Esophagus squamous epithelium (tissue), 5 donors: Measurements from ENCODE around the gene NXN. TPM values are rescaled to one million over a fixed set of nuclear protein-coding genes. Genes with fewer than 3 reads are reported as not detected.

Experiments used
- DNase-seq: peaks from one replicate; lab custom pipeline; 2025; lab: John Stamatoyannopoulos, UW
- H3K27ac ChIP-seq, 4 donors: fragments of 200-600 bp; sonication (generic); one replicate each; pipeline ENCODE4 v1.5.1; 2016 to 2019; ENCODE audit warnings: mild to moderate bottlenecking in 1 of 4
- H3K27me3 ChIP-seq, 4 donors: fragments of 200-600 bp; sonication (generic); 1 replicate in 3 of 4; 2 replicates in 1 of 4; pipeline versions ENCODE4 v1.5.1 to v1.6.0; 2017 to 2021; ENCODE audit warnings: antibody characterized with exemption in 1 of 4
- H3K36me3 ChIP-seq, 3 donors: fragments of 200-600 bp; sonication (generic); one replicate each; pipeline ENCODE4 v1.5.1; 2016 to 2019
- H3K4me1 ChIP-seq, 3 donors: fragments of 200-600 bp; sonication (generic); one replicate each; pipeline ENCODE4 v1.5.1; 2017 to 2019
- H3K4me3 ChIP-seq, 4 donors: fragments of 200-600 bp; sonication (generic); 1 replicate in 3 of 4; 2 replicates in 1 of 4; pipeline ENCODE4 v1.5.1; 2016 to 2019; ENCODE audit warnings: mild to moderate bottlenecking in 2 of 4, moderate library complexity in 1 of 4
- H3K9me3 ChIP-seq, 3 donors: fragments of 200-600 bp; sonication (generic); one replicate each; pipeline ENCODE4 v1.5.1; 2016 to 2019
- POLR2A ChIP-seq, 4 donors: fragments of 450-650 bp; IDR thresholded peaks; one replicate each; pipeline ENCODE4 v1.6.1; 2017; ENCODE audit warnings: antibody characterized with exemption in 4 of 4, mild to moderate bottlenecking in 4 of 4, moderate library complexity in 3 of 4
- WGBS, 2 donors: methylation state at CpG; one replicate each; pipeline ENCODE4 v1.1.5; 2018; 5-methylcytosine and 5-hydroxymethylcytosine counted together
- intact Hi-C: fragments of 100-400 bp; cut with DNase I; formaldehyde crosslinking; loops from one replicate; pipeline ENCODE4 v1.15.0; 2022
- total RNA-seq, 4 donors: library from RNA; depleted of rRNA; stranded (reverse); fragments of >200 nt; gene quantifications; one replicate each; pipeline ENCODE4 v1.1.0, GENCODE V29; 2016
- TF ChIP-seq, protein P1 (sequence below), 6 experiments: fragments of 450-650 bp in 4 of 6; fragments of 200-600 bp in 2 of 6; sonication (generic) in 2 of 6; IDR thresholded peaks; one replicate each; pipeline ENCODE4 v1.5.1; 2016 to 2019; ENCODE audit warnings: antibody characterized with exemption in 6 of 6, mild to moderate bottlenecking in 4 of 6, moderate library complexity in 4 of 6
- donor health status: DM: yes; HTN: yes; CAD: no.

Gene NXN
- total RNA-seq, 4 donors from 2014 or later = 19.5 to 34.9 (median 28.7) TPM

GRCh38 chr17:988561-988960, 9.0 kb upstream of the NXN start:
- H3K4me3 ChIP-seq = no peak overlapping the region
- TF ChIP-seq, protein P1, sequence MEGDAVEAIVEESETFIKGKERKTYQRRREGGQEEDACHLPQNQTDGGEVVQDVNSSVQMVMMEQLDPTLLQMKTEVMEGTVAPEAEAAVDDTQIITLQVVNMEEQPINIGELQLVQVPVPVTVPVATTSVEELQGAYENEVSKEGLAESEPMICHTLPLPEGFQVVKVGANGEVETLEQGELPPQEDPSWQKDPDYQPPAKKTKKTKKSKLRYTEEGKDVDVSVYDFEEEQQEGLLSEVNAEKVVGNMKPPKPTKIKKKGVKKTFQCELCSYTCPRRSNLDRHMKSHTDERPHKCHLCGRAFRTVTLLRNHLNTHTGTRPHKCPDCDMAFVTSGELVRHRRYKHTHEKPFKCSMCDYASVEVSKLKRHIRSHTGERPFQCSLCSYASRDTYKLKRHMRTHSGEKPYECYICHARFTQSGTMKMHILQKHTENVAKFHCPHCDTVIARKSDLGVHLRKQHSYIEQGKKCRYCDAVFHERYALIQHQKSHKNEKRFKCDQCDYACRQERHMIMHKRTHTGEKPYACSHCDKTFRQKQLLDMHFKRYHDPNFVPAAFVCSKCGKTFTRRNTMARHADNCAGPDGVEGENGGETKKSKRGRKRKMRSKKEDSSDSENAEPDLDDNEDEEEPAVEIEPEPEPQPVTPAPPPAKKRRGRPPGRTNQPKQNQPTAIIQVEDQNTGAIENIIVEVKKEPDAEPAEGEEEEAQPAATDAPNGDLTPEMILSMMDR (IDR thresholded peaks at IDR 0.05) = no peak
- no peak for TF ChIP-seq POLR2A (IDR thresholded peaks at IDR 0.05)
- no peaks in the 10 kb centered on the region for H3K27me3 ChIP-seq
- DNase-seq = no peak
- H3K4me1 ChIP-seq = no peaks in the 10 kb centered on the region
- no peaks in the 10 kb centered on the region for H3K9me3 ChIP-seq
- H3K27ac ChIP-seq = no peak overlapping the region
- WGBS, 2 donors = 88 to 89% methylated on average over 8 to 11 of the region's 11 CpGs
- no peaks in the 10 kb centered on the region for H3K36me3 ChIP-seq
- intact Hi-C loops = no loop called here

- no peaks in the 10 kb centered on the region for H3K36me3 ChIP-seq
- intact Hi-C loops = no loop called here
Measured at GRCh38 chr17:987931-988330, 8.4 kb upstream of the NXN start.

DNA sequence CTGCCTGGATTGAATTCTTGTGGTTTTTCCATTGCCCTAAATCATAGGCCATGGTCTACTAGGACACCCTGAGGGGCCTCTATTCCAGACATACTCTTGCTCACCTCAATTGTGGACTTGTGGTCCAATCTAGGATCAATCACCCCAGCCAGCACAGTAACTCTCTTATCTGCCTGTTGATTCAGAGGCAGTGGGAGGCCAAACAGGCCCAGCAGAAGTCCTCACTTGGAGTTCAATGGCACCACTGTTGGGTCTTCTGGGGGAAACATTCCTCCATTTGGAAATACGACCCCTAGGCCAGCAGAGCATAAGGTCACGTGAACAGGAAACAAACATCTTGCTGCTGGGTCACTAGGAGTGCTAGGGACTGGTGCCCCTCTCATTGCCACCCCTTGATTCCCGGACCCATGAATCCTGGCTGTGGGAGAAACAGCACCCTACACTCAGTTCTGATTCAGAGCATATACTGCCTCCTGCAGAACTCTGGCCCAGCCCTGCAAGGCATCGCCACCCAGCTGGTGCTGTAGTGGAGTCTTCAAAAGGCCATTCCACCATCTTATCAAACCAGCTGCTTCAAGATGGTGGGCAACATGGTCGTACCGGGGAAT, 6.8 kb upstream of the NXN start:
- no peak overlapping the region for H3K27ac ChIP-seq
- H3K9me3 ChIP-seq = no peaks in the 10 kb centered on the region
- intact Hi-C loops = no loop called here
- no peaks in the 10 kb centered on the region for H3K36me3 ChIP-seq
- DNase-seq = no peak
- no peaks in the 10 kb centered on the region for H3K27me3 ChIP-seq
- no peak overlapping the region for H3K4me3 ChIP-seq
- TF ChIP-seq, protein P1 (IDR thresholded peaks at IDR 0.05) = no peak
- no peak for TF ChIP-seq POLR2A (IDR thresholded peaks at IDR 0.05)
- 88 to 89% methylated on average over 2 to 3 of the region's 6 CpGs for WGBS, 2 donors
- H3K4me1 ChIP-seq = no peaks in the 10 kb centered on the region

More at GRCh38 chr17:987931-988330, 8.4 kb upstream of the NXN start:
- no peak overlapping the region for H3K27ac ChIP-seq
- no peak overlapping the region for H3K4me3 ChIP-seq
- DNase-seq = no peak
- no peaks in the 10 kb centered on the region for H3K4me1 ChIP-seq
- H3K9me3 ChIP-seq = no peaks in the 10 kb centered on the region
- no peak for TF ChIP-seq POLR2A (IDR thresholded peaks at IDR 0.05)
- TF ChIP-seq, protein P1 (IDR thresholded peaks at IDR 0.05) = no peak
- WGBS, 2 donors = 72 to 96% methylated on average over 5 to 15 of the region's 15 CpGs
- H3K27me3 ChIP-seq = no peaks in the 10 kb centered on the region

GRCh38 chr17:983921-984320, 4.3 kb upstream of the NXN start:
- DNase-seq = no peak
- Histone ChIP-seq H3K27me3 (no peaks in the 10 kb centered on the region), H3K36me3 (no peaks in the 10 kb centered on the region), H3K27ac (no peak overlapping the region), H3K4me1 (peaks cover 5 to 16% (median 6%) of the 10 kb centered on the region in 3 donors), H3K9me3 (no peaks in the 10 kb centered on the region), H3K4me3 (no peak overlapping the region)
- TF ChIP-seq POLR2A (IDR thresholded peaks at IDR 0.05) = no peak
- TF ChIP-seq, protein P1 (IDR thresholded peaks at IDR 0.05) = no peak
- intact Hi-C loops = loop anchor here (5.0 kb wide), 1 partner anchor 187 kb away; no protein-coding TSS in a partner anchor
- 26 to 31% methylated on average over 3 of the region's 3 CpGs for WGBS, 2 donors

DNA sequence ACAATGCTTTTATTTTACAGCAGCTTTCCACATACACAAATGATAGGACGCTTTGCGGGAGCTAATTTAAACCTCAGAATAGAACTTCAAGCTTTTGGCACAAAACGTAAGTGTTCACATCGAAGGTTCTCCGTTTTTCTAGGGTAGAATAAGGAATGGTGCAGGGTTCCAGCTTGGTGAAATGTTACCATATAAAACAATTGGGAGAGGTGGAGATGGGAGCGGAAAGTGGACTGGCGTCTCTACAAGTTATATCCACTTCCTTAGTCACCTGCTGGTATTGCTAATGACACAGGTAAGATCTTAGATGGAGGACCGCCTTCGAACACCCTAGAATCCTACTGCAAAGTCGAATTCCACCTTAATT, 1.7 kb upstream of the NXN start:
- intact Hi-C loops = loop anchor here (5.0 kb wide), 1 partner anchor 184 kb away; no protein-coding TSS in a partner anchor
- peaks cover 14 to 42% (median 16%) of the 10 kb centered on the region in 3 donors for H3K4me1 ChIP-seq
- H3K4me3 ChIP-seq = peak overlapping the region in 1 of 4 donors; percentile 63
- peak overlapping the region in 1 of 4 donors; percentile 92 for H3K27ac ChIP-seq
- no peaks in the 10 kb centered on the region for H3K36me3 ChIP-seq
- 39 to 42% methylated on average over 10 of the region's 10 CpGs for WGBS, 2 donors
- TF ChIP-seq, protein P1 (IDR thresholded peaks at IDR 0.05) = no peak
- no peak for TF ChIP-seq POLR2A (IDR thresholded peaks at IDR 0.05)
- no peak for DNase-seq
- H3K9me3 ChIP-seq = no peaks in the 10 kb centered on the region
- peaks cover 0 to 6% (median 0%) of the 10 kb centered on the region in 4 donors for H3K27me3 ChIP-seq
